ENCODE measurements around the gene ARMH1. TPM values are rescaled to one million over a fixed set of nuclear protein-coding genes. Genes with fewer than 3 reads are reported as not detected.

ARMH1 gene
- total RNA-seq, 6 experiments from 2014 or later: 0.14 to 0.41 (median 0.32) TPM; not detected in 2

DNA sequence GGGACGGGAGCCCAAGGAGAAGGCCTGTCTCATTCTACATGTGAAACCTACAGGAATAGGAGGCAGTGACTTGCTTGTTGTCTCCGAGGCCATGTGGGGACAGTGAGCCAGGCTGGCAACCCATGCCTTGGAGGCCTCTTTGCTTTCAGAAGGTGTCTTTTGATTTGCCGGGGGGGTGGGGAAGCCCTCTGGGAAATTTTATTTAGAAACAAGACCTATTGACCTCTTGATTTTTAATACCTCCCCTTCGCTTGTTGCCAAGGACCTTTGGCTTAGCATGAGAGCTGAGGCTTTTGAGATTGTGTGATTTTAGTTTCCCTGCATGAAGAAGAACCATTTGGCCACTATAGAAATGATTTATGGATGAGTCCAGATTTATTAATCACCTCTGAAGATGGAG lies 4.1 kb downstream of the ARMH1 start:
- Mint-ChIP-seq H3K4me1 (ENCODE audit: low read depth) (peaks cover 11% of the 10 kb centered on the region), H3K27ac (no peak overlapping the region), H3K9me3 (no peaks in the 10 kb centered on the region), H3K36me3 (ENCODE audit: low read depth) (no peaks in the 10 kb centered on the region; the same call in 1 of the 2 replicates), H3K4me3 (no peak overlapping the region), H3K27me3 (ENCODE audit: insufficient read depth) (peaks cover 4% of the 10 kb centered on the region; the same call in 1 of the 2 replicates)
- TF ChIP-seq, protein P1, sequence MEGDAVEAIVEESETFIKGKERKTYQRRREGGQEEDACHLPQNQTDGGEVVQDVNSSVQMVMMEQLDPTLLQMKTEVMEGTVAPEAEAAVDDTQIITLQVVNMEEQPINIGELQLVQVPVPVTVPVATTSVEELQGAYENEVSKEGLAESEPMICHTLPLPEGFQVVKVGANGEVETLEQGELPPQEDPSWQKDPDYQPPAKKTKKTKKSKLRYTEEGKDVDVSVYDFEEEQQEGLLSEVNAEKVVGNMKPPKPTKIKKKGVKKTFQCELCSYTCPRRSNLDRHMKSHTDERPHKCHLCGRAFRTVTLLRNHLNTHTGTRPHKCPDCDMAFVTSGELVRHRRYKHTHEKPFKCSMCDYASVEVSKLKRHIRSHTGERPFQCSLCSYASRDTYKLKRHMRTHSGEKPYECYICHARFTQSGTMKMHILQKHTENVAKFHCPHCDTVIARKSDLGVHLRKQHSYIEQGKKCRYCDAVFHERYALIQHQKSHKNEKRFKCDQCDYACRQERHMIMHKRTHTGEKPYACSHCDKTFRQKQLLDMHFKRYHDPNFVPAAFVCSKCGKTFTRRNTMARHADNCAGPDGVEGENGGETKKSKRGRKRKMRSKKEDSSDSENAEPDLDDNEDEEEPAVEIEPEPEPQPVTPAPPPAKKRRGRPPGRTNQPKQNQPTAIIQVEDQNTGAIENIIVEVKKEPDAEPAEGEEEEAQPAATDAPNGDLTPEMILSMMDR (IDR thresholded peaks at IDR 0.05): no peak
- no peak for DNase-seq

DNA sequence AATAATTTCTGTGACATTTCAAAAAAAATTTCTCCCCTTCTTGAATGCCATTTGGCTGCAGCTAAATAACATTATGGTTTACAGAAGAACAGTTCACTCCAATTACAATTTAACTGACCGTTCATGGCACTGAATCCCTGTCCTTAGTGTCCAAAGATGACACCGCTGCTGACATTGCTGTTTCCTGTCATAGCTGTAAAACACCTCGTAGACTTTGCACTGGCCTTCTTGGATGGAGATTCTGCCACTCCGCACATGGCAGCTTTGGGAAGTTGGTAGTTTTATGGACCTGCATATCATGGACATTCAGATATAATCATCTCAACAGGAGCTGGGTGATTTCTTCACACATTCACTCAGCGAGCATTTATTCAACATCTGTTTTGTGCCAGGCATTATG lies 5.0 kb downstream of the ARMH1 start:
- no peak overlapping the region for H3K27ac Mint-ChIP-seq
- TF ChIP-seq, protein P1 (IDR thresholded peaks at IDR 0.05): no peak
- H3K9me3 Mint-ChIP-seq: no peaks in the 10 kb centered on the region
- peaks cover 8% of the 10 kb centered on the region for H3K4me1 Mint-ChIP-seq (ENCODE audit: low read depth)
- DNase-seq: no peak
- no peak overlapping the region for H3K4me3 Mint-ChIP-seq
- no peaks in the 10 kb centered on the region; the same call in 1 of the 2 replicates for H3K36me3 Mint-ChIP-seq (ENCODE audit: low read depth)
- peaks cover 4% of the 10 kb centered on the region; the same call in 1 of the 2 replicates for H3K27me3 Mint-ChIP-seq (ENCODE audit: insufficient read depth)

DNA sequence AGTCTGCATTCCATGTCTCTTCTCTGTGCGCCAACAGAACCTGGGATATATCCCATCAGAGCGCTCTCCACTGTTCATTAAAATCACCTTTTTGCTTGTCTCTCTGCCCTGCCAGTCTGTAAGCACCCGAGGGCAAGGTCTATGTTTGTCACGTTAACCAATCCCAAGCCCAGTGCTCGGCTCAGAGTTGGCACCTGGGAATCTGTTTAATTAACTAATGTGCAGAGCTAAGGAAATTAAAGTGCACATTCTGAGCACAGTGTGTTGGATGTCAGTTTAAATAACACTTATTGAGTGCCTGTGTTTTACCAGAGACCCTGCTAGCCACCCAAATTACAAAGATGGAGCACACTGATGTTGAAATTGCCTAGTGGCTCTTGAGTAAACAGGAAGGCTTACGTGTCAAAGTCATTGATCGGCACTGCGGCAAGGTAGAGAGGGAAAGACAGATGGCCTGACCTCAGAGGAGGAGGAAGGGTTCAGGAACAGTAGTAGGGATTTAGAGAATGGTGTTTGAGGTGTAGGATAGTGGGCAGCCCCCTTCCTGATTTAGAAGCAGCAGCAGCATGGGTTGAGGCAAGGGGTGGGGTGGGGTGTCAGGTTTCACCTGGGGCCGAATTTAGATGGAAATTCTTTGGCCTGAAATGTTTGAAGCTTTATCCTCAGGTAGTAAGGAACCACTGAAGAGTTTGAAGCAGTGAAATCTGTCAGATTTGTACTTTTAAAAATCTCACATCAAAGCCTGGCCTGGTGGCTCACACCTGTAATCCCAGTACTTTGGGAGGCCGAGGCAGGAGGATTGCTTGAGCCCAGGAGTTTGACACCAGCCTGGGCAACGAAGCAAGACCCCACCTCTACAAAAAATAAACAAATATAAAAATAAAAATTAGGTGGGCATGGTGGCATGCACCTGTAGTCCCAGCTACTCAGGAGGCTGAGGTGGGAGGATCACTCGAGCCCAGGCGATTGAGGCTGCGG lies 7.7 kb downstream of the ARMH1 start:
- H3K36me3 Mint-ChIP-seq (ENCODE audit: low read depth): no peaks in the 10 kb centered on the region; the same call in 1 of the 2 replicates
- H3K27ac Mint-ChIP-seq: no peak overlapping the region
- DNase-seq: no peak
- H3K4me1 Mint-ChIP-seq (ENCODE audit: low read depth): no peaks in the 10 kb centered on the region; the same call in 1 of the 2 replicates
- TF ChIP-seq, protein P1 (IDR thresholded peaks at IDR 0.05): no peak
- H3K9me3 Mint-ChIP-seq: no peaks in the 10 kb centered on the region
- H3K4me3 Mint-ChIP-seq: no peak overlapping the region
- H3K27me3 Mint-ChIP-seq (ENCODE audit: insufficient read depth): peaks cover 4% of the 10 kb centered on the region; the same call in 1 of the 2 replicates

DNA sequence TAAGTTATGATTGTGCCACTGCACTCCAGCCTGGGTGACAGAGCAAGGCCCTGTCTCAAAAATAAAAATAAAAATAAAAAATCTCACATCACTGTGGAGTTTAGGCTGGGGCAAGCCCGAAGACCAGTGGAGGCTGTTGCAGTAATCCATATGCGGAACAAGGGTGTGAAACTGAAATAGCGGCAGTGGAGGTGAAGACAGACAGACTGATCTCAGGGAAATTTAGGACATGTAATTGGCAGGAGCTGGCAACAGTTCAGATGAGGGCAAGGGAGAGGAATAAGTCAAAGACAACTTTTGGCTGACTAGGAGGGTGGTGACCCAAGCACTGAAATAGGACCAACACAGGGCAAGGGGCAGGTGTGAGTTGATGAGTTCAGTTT lies 8.4 kb downstream of the ARMH1 start:
- Mint-ChIP-seq H3K27me3 (ENCODE audit: insufficient read depth) (peaks cover 4% of the 10 kb centered on the region; the same call in 1 of the 2 replicates), H3K4me1 (ENCODE audit: low read depth) (no peaks in the 10 kb centered on the region; the same call in 1 of the 2 replicates), H3K9me3 (no peaks in the 10 kb centered on the region)

DNA sequence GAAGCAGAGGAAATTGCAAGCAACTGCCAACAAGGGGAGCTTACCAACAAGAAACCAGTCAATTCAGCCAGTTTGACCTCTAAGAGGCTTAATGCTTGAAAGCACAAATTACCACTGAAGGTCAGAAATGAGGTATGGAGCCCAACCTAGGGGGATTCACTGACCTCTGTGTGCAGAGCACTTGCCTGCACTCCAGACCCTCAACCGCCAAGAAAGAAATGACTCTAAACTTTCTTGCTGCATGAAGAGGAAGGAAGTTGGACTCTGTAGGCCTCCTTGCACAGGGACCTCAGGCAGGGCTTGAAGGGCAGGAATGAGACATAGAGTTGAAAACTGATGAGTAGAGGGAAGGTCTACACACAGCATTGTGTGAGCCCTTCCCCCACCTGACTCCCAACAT lies 10.0 kb downstream of the ARMH1 start:
- Mint-ChIP-seq H3K27ac (no peak overlapping the region), H3K4me1 (ENCODE audit: low read depth) (no peaks in the 10 kb centered on the region; the same call in 1 of the 2 replicates), H3K9me3 (no peaks in the 10 kb centered on the region), H3K4me3 (no peak overlapping the region), H3K27me3 (ENCODE audit: insufficient read depth) (peaks cover 6% of the 10 kb centered on the region; the same call in 1 of the 2 replicates), H3K36me3 (ENCODE audit: low read depth) (no peaks in the 10 kb centered on the region; the same call in 1 of the 2 replicates)
- DNase-seq: no peak
- TF ChIP-seq, protein P1 (IDR thresholded peaks at IDR 0.05): no peak

More for the DNA sequence above, 8.4 kb downstream of the ARMH1 start:
- H3K27ac Mint-ChIP-seq: no peak overlapping the region
- DNase-seq: no peak
- no peaks in the 10 kb centered on the region; the same call in 1 of the 2 replicates for H3K36me3 Mint-ChIP-seq (ENCODE audit: low read depth)
- H3K4me3 Mint-ChIP-seq: no peak overlapping the region
- TF ChIP-seq, protein P1 (IDR thresholded peaks at IDR 0.05): no peak

All from HFFc6 (cell line).